GM12878 (cell line): ENCODE results near the gene C1D. TPM values are rescaled to one million over a fixed set of nuclear protein-coding genes. Genes with fewer than 3 reads are reported as not detected.

Source experiments
- ATAC-seq: fragments of 200-7000 bp; cut with Tn5 transposase; 3 replicates; pipeline ENCODE4 v1.9.1; 2020; ENCODE audit warnings: mild to moderate bottlenecking, moderate library complexity
- BruUV-seq: library from RNA; stranded (reverse); fragments of 400-500 nt; replicated peaks from 2 replicates; lab custom pipeline; 2021; lab: Mats Ljungman, UMichigan
- CTCF ChIA-PET: fragments of 300-600 bp; sonication (Branson Sonifier 250); formaldehyde crosslinking; extraction: SDS; loops from one replicate; lab custom pipeline; 2021; ENCODE audit warnings: inconsistent platforms; lab: Yijun Ruan, JAX
- POLR2A ChIA-PET: fragments of 350-600 bp; formaldehyde crosslinking; extraction: SDS; loops from one replicate; lab custom pipeline; 2021; ENCODE audit warnings: inconsistent platforms; lab: Charles Lee
- RAD21 ChIA-PET: fragments of 300-600 bp; sonication (Branson Sonifier 250); formaldehyde crosslinking; loops from one replicate; lab custom pipeline; 2023; ENCODE audit warnings: antibody characterized with exemption; ENCODE audit not compliant: unreplicated experiment; lab: Charles Lee
- SMC1A ChIA-PET: fragments of 300-600 bp; sonication (Branson Sonifier 250); formaldehyde crosslinking; loops from one replicate; lab custom pipeline; 2023; ENCODE audit not compliant: unreplicated experiment, uncharacterized antibody; lab: Charles Lee
- DNase-seq: peaks from one replicate; pipeline ENCODE4 v3.0.0-alpha.2; 2011; ENCODE audit warnings: low read depth, low spot score
- FAIRE-seq: peaks from 3 replicates; lab custom pipeline; 2011; peaks lifted over from hg19 to GRCh38; lab: Jason Lieb, UNC
- H2AFZ ChIP-seq: 2 replicates; pipeline ENCODE4 v1.6.0; 2011; ENCODE audit warnings: low read depth, low read length, control low read depth; ENCODE audit not compliant: control insufficient read depth
- H3K27ac ChIP-seq: 2 replicates; pipeline ENCODE4 v1.5.1; 2011; ENCODE audit warnings: control low read depth; ENCODE audit not compliant: control insufficient read depth, insufficient read depth
- H3K27me3 ChIP-seq, 2 experiments: replicated peaks in 1 of 2; 2 replicates each; pipeline versions ENCODE4 v1.6.0 to v1.6.1; 2011; ENCODE audit warnings: low read length in 1 of 2; ENCODE audit not compliant: control insufficient read depth in 2 of 2, insufficient read depth in 2 of 2
- H3K36me3 ChIP-seq, 2 experiments: 2 replicates each; pipeline ENCODE4 v1.5.1; 2011; ENCODE audit warnings: low read length in 1 of 2; ENCODE audit not compliant: control insufficient read depth in 2 of 2, insufficient read depth in 2 of 2
- H3K4me1 ChIP-seq: 2 replicates; pipeline ENCODE4 v1.6.1; 2011; ENCODE audit warnings: mild to moderate bottlenecking, low read length, moderate library complexity, mixed read lengths; ENCODE audit not compliant: control insufficient read depth, insufficient read depth
- H3K4me2 ChIP-seq: 2 replicates; pipeline ENCODE4 v1.6.0; 2011; ENCODE audit warnings: control low read depth; ENCODE audit not compliant: control insufficient read depth, insufficient read depth
- H3K4me3 ChIP-seq: fragments of 200-600 bp; sonication (generic); 2 replicates; pipeline ENCODE4 v1.5.1; 2016
- H3K79me2 ChIP-seq: 2 replicates; pipeline ENCODE4 v1.6.0; 2011; ENCODE audit warnings: low read length; ENCODE audit not compliant: control insufficient read depth, insufficient read depth
- H3K9ac ChIP-seq: 2 replicates; pipeline ENCODE4 v1.8.0; 2011; ENCODE audit warnings: low read length, control low read depth, mixed read lengths; ENCODE audit not compliant: control insufficient read depth, insufficient read depth
- H3K9me3 ChIP-seq: replicated peaks from 3 replicates; pipeline ENCODE4 v1.5.1; 2011; ENCODE audit warnings: mild to moderate bottlenecking, low read length; ENCODE audit not compliant: control insufficient read depth, insufficient read depth
- H4K20me1 ChIP-seq: 2 replicates; pipeline ENCODE4 v1.6.0; 2011; ENCODE audit not compliant: control insufficient read depth, insufficient read depth
- NR2C1 ChIP-seq: fragments of 450-650 bp; IDR thresholded peaks from 2 replicates; pipeline ENCODE4 v1.6.1; 2017; ENCODE audit warnings: antibody characterized with exemption, mild to moderate bottlenecking, moderate library complexity
- RAD21 ChIP-seq: IDR thresholded peaks from 2 replicates; pipeline ENCODE4 v1.6.1; 2011; ENCODE audit warnings: mild to moderate bottlenecking, low read depth, low read length, moderate library complexity; ENCODE audit not compliant: insufficient read depth
- RAD51 ChIP-seq: fragments of 450-650 bp; IDR thresholded peaks from 2 replicates; pipeline ENCODE4 v1.6.1; 2016; ENCODE audit warnings: moderate library complexity, mild to moderate bottlenecking, inconsistent platforms
- WGBS: methylation state at CpG from one replicate; pipeline ENCODE4 v1.1.6; 2016; ENCODE audit warnings: low lambda C conversion rate; ENCODE audit not compliant: insufficient replicate concordance, insufficient coverage; ENCODE audit errors: missing lambda C conversion rate; 5-methylcytosine and 5-hydroxymethylcytosine counted together
- in situ Hi-C: fragments of 300-500 bp; cut with MboI; formaldehyde crosslinking; loops from 9 replicates; pipeline ENCODE4 v1.14.3; 2018; ENCODE audit warnings: mixed read lengths
- intact Hi-C: fragments of 100-400 bp; cut with micrococcal nuclease; formaldehyde crosslinking; loops from one replicate; pipeline ENCODE4 v1.14.2; 2022; ENCODE audit not compliant: unreplicated experiment
- polyA plus RNA-seq, 11 experiments: library from polyadenylated mRNA; depleted of rRNA in 4 of 11; unstranded in 6 of 11; stranded (reverse) in 5 of 11; fragments of >200 nt; fragmentation: Nextera tagmentation in 4 of 11; fragmentation: Illumina TruSeq in 1 of 11; extraction: Ambion mirVana in 4 of 11; extraction: Trizol in 1 of 11; gene quantifications; 1 replicate in 1 of 11; 2 replicates in 10 of 11; pipeline versions ENCODE4 v1.2.1 to v1.2.3, GENCODE V29; 2011 to 2016; ENCODE audit warnings: inconsistent platforms in 2 of 11, missing spikeins in 2 of 11, low read depth in 1 of 11
- total RNA-seq, 4 experiments: library from RNA; depleted of rRNA in 3 of 4; stranded (reverse); fragments of >200 nt in 3 of 4; fragmentation: Illumina TruSeq in 1 of 4; extraction: Trizol in 1 of 4; gene quantifications; 2 replicates each; pipeline versions ENCODE4 v1.2.1 to v1.2.3, GENCODE V29; 2013 to 2021
- TF ChIP-seq, protein P1 (sequence below), 3 experiments: IDR thresholded peaks in 2 of 3; conservative IDR thresholded peaks in 1 of 3; 2 replicates each; pipeline ENCODE4 v1.5.1; 2011; ENCODE audit warnings: low read depth in 3 of 3, low read length in 3 of 3, mild to moderate bottlenecking in 3 of 3, control low read depth in 2 of 3, moderate library complexity in 2 of 3, inconsistent platforms in 1 of 3, mixed read lengths in 1 of 3; ENCODE audit not compliant: control insufficient read depth in 2 of 3, insufficient read depth in 1 of 3; ENCODE audit errors: extremely low read depth in 1 of 3

Gene C1D
- total and polyA plus RNA-seq, 10 of the 15 experiments (the other 5 are each of a cell fraction or from before 2014, with no cell fraction given) = 18.9 to 152 (median 59.1) TPM

DNA sequence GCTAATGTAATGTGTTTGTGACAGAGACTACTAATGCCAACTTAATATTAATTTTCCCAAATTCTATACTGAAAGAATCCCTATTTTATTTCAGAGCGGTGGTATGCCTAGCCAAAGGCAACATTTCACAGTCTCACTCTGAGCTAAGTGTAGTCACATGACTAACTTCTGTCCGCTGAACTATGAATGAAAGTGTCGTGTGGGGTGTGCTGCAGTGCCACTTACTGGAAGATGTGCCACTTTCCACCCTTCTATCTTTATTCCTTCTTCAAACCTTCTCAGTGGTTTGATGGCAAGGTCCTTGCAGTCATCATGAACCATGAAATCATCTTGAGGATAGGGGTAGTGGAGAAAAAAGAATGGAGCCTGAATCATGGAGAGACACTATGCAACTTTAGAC lies 47.3 kb upstream of the C1D start:
- no peaks in the 10 kb centered on the region for H3K4me1 ChIP-seq
- no peak for FAIRE-seq
- no peak overlapping the region for H3K4me3 ChIP-seq
- no peak overlapping the region for H3K4me2 ChIP-seq
- H4K20me1 ChIP-seq = no peaks in the 10 kb centered on the region
- no peaks in the 10 kb centered on the region for H3K79me2 ChIP-seq
- CTCF ChIA-PET = interaction anchor here (0.6 to 3.9 kb wide), 11 partner anchors 10 to 187 kb away, joined by 3 to 23 read pairs (median 3); no protein-coding TSS in a partner anchor
- WGBS = 40% methylated on average over 3 of the region's 3 CpGs
- H3K36me3 ChIP-seq = no peaks in the 10 kb centered on the region
- intact Hi-C loops = no loop called here
- POLR2A ChIA-PET = interaction anchor here (0.5 kb wide), 1 partner anchor 9 kb away, joined by 4 read pairs; no protein-coding TSS in a partner anchor
- H3K9me3 ChIP-seq = peaks cover 4% of the 10 kb centered on the region; the same call in 1 of the 3 replicates
- in situ Hi-C loops = no loop called here
- TF ChIP-seq, protein P1, sequence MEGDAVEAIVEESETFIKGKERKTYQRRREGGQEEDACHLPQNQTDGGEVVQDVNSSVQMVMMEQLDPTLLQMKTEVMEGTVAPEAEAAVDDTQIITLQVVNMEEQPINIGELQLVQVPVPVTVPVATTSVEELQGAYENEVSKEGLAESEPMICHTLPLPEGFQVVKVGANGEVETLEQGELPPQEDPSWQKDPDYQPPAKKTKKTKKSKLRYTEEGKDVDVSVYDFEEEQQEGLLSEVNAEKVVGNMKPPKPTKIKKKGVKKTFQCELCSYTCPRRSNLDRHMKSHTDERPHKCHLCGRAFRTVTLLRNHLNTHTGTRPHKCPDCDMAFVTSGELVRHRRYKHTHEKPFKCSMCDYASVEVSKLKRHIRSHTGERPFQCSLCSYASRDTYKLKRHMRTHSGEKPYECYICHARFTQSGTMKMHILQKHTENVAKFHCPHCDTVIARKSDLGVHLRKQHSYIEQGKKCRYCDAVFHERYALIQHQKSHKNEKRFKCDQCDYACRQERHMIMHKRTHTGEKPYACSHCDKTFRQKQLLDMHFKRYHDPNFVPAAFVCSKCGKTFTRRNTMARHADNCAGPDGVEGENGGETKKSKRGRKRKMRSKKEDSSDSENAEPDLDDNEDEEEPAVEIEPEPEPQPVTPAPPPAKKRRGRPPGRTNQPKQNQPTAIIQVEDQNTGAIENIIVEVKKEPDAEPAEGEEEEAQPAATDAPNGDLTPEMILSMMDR (IDR thresholded peaks at IDR 0.05 in 2 of 3, conservative IDR thresholded peaks at IDR 0.05 in 1 of 3; ENCODE audit: control insufficient read depth in 2 of 3, extremely low read depth in 1 of 3, insufficient read depth in 1 of 3, low read depth in 3 of 3, low read length in 3 of 3) = peak in 2 of 3 experiments; percentile 16 to 31; a peak in 3 of 6 replicates
- peak; percentile 43 for TF ChIP-seq RAD21
- peak; percentile 69; the same call in 1 of the 2 replicates for TF ChIP-seq RAD51
- no peak for TF ChIP-seq NR2C1
- peak; percentile 90 for ATAC-seq
- H3K27me3 ChIP-seq = no peaks in the 10 kb centered on the region
- H3K27ac ChIP-seq = no peak overlapping the region
- SMC1A ChIA-PET = interaction anchor here (0.9 to 1.4 kb wide), 3 partner anchors 66 to 172 kb away, joined by 3 to 5 read pairs (median 3); no protein-coding TSS in a partner anchor
- no peak for DNase-seq
- RAD21 ChIA-PET = interaction anchor here (0.9 to 1.8 kb wide), 2 partner anchors 47 to 78 kb away, joined by 5 to 7 read pairs; partner anchors contain the start of gene C1D
- no peak overlapping the region for H3K9ac ChIP-seq
- H2AFZ ChIP-seq = no peak overlapping the region
- no TSS peak for BruUV-seq
